DMS 273 (cell line): Measurements from ENCODE around the gene TMEM248.
"Not testable (repeated sequence)": the region's sequence is repeated elsewhere in the genome, so short reads cannot be mapped to it uniquely, and the experiment has no call there.

Experiments
- DNase-seq: peaks from one replicate; lab custom pipeline; 2025; ENCODE audit not compliant: unreplicated experiment; lab: John Stamatoyannopoulos, UW

TMEM248 gene

GRCh38 chr7:66996444-66997191 is 75.6 kb downstream of the TMEM248 start, which contains the start of gene TYW1:
Gene TYW1 (plus strand): TSS chr7:66996833. CDS start chr7:66996979, 146 bp downstream.
- peak; percentile 100 for DNase-seq

- peak; percentile 56 for DNase-seq
These were observed 79.7 kb downstream of the TMEM248 start for GRCh38 chr7:67000601-67001258.

GRCh38 chr7:67004145-67004544 is 83.1 kb downstream of the TMEM248 start:
- not testable (repeated sequence) for DNase-seq

GRCh38 chr7:67006965-67007364 is 85.9 kb downstream of the TMEM248 start:
- DNase-seq: peak; percentile 23
